GM23338 (cell line): ENCODE data around the gene DAAM1.

Experiments used
- CREB1 ChIP-seq: fragments of 250-450 bp; sonication (Bioruptor Pico); IDR thresholded peaks from 2 replicates; pipeline ENCODE4 v1.5.0; 2020; ENCODE audit warnings: low read depth, mild to moderate bottlenecking, moderate library complexity
- EZH2 ChIP-seq: fragments of 200-600 bp; sonication (generic); IDR thresholded peaks from one replicate; pipeline ENCODE4 v1.8.0; 2017; ENCODE audit warnings: antibody characterized with exemption, mild to moderate bottlenecking, low read depth; ENCODE audit not compliant: unreplicated experiment
- TF ChIP-seq, protein P1 (sequence below), 2 experiments: fragments of 200-600 bp in 1 of 2; sonication (generic) in 1 of 2; conservative IDR thresholded peaks; 2 replicates each; pipeline versions ENCODE4 v1.5.1 to v1.6.1; 2016 to 2017; ENCODE audit warnings: antibody characterized with exemption in 2 of 2, low read depth in 2 of 2, mild to moderate bottlenecking in 2 of 2, moderate library complexity in 1 of 2

DNA sequence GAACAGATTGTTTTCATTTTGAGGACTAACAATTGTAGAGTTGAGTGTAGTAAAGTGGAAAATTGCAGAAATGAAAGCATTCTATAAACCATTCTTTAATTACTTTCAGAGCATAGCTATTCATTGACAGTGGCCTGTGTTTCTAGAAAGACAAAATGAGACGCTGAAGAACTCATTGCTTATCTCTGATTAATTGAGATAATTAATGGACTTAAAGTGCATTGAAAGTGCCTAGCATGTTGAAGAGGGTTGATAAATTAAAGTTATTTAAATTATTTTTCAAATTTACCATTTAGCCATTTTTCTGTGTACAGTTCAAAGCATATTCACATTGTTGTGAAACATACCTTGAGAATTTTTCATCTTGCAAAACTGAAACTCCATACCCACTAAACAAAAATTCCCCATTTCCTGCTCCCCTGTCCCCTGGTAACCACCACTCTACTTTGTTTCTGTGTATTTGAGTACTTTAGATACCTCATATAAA is 57.4 kb downstream of the DAAM1 start:
- TF ChIP-seq, protein P1, sequence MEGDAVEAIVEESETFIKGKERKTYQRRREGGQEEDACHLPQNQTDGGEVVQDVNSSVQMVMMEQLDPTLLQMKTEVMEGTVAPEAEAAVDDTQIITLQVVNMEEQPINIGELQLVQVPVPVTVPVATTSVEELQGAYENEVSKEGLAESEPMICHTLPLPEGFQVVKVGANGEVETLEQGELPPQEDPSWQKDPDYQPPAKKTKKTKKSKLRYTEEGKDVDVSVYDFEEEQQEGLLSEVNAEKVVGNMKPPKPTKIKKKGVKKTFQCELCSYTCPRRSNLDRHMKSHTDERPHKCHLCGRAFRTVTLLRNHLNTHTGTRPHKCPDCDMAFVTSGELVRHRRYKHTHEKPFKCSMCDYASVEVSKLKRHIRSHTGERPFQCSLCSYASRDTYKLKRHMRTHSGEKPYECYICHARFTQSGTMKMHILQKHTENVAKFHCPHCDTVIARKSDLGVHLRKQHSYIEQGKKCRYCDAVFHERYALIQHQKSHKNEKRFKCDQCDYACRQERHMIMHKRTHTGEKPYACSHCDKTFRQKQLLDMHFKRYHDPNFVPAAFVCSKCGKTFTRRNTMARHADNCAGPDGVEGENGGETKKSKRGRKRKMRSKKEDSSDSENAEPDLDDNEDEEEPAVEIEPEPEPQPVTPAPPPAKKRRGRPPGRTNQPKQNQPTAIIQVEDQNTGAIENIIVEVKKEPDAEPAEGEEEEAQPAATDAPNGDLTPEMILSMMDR (conservative IDR thresholded peaks at IDR 0.05; ENCODE audit: low read depth in 2 of 2): no peak
- no peak for TF ChIP-seq CREB1 (CRISPR knock-in tag)
- TF ChIP-seq EZH2: no peak
